Lower lobe of right lung (tissue), 2 donors: ENCODE results near the gene C17orf113. TPM values are rescaled to one million over a fixed set of nuclear protein-coding genes. Genes with fewer than 3 reads are reported as not detected.
"Not testable (repeated sequence)": the region's sequence is repeated elsewhere in the genome, so short reads cannot be mapped to it uniquely, and the experiment has no call there.

Experiments
- ATAC-seq, 2 donors: fragments of 200-7000 bp; cut with Tn5 transposase; one replicate each; pipeline ENCODE4 v1.9.1; 2020 to 2022; ENCODE audit warnings: mild to moderate bottlenecking in 2 of 2, moderate library complexity in 2 of 2
- DNase-seq: peaks from one replicate; pipeline ENCODE4 v3.0.0-alpha.2; 2020
- H3K27ac ChIP-seq: fragments of 200-600 bp; one replicate; pipeline ENCODE4 v1.8.0; 2022
- H3K27me3 ChIP-seq: fragments of 200-600 bp; one replicate; pipeline ENCODE4 v1.8.0; 2022; ENCODE audit warnings: low read depth
- H3K36me3 ChIP-seq: fragments of 200-600 bp; one replicate; pipeline ENCODE4 v1.8.0; 2022; ENCODE audit warnings: mild to moderate bottlenecking
- H3K4me1 ChIP-seq: fragments of 200-600 bp; one replicate; pipeline ENCODE4 v1.8.0; 2022
- H3K4me3 ChIP-seq: fragments of 200-600 bp; one replicate; pipeline ENCODE4 v1.8.0; 2022; ENCODE audit warnings: mild to moderate bottlenecking
- H3K9me3 ChIP-seq: fragments of 200-600 bp; one replicate; pipeline ENCODE4 v1.8.0; 2022
- intact Hi-C: fragments of 100-400 bp; cut with DNase I; formaldehyde crosslinking; loops from one replicate; pipeline ENCODE4 v1.11.0; 2022
- total RNA-seq: library from RNA; stranded (reverse); fragmentation: NEBNext Ultra II Directional; extraction: Animal tissue kit (Norgen Biotek cat#: 25700); gene quantifications from one replicate; pipeline ENCODE4 v1.2.1, GENCODE V29; 2021
- TF ChIP-seq, protein P1 (sequence below): fragments of 200-600 bp; IDR thresholded peaks from one replicate; pipeline ENCODE4 v1.8.0; 2022; ENCODE audit warnings: antibody characterized with exemption, mild to moderate bottlenecking
- donor health status: DM: no; HTN: yes; CAD: no; lungs with severe emphysema.

Gene C17orf113
- total RNA-seq, 1 donor from 2014 or later: 0.89 TPM

DNA sequence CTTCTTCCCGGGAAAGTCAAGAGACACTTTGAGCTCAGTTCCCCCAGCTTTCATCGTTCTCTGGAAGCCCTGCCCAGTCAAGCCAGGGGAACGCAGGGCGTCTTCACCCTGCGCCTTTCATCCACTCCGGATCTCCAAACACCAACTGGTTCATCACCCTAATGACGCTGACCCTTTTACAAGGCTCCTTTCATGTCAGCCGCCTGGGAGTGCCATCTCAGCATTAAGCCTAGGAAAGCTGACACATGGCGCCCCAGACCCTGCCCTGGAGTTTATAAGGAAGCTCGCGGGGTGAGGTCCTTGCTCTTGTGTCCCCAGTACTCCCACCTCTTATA, 32.6 kb downstream of the C17orf113 start:
- intact Hi-C loops: no loop called here
- H3K4me1 ChIP-seq: peaks cover 59% of the 10 kb centered on the region
- ATAC-seq (peak in 1 of 2 donors; percentile 1), DNase-seq (no peak)
- TF ChIP-seq, protein P1, sequence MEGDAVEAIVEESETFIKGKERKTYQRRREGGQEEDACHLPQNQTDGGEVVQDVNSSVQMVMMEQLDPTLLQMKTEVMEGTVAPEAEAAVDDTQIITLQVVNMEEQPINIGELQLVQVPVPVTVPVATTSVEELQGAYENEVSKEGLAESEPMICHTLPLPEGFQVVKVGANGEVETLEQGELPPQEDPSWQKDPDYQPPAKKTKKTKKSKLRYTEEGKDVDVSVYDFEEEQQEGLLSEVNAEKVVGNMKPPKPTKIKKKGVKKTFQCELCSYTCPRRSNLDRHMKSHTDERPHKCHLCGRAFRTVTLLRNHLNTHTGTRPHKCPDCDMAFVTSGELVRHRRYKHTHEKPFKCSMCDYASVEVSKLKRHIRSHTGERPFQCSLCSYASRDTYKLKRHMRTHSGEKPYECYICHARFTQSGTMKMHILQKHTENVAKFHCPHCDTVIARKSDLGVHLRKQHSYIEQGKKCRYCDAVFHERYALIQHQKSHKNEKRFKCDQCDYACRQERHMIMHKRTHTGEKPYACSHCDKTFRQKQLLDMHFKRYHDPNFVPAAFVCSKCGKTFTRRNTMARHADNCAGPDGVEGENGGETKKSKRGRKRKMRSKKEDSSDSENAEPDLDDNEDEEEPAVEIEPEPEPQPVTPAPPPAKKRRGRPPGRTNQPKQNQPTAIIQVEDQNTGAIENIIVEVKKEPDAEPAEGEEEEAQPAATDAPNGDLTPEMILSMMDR: no peak
- H3K27me3 ChIP-seq: no peaks in the 10 kb centered on the region
- peaks cover 14% of the 10 kb centered on the region for H3K36me3 ChIP-seq
- H3K27ac ChIP-seq: peak overlapping the region; percentile 89
- H3K9me3 ChIP-seq: no peaks in the 10 kb centered on the region
- peak overlapping the region; percentile 79 for H3K4me3 ChIP-seq

DNA sequence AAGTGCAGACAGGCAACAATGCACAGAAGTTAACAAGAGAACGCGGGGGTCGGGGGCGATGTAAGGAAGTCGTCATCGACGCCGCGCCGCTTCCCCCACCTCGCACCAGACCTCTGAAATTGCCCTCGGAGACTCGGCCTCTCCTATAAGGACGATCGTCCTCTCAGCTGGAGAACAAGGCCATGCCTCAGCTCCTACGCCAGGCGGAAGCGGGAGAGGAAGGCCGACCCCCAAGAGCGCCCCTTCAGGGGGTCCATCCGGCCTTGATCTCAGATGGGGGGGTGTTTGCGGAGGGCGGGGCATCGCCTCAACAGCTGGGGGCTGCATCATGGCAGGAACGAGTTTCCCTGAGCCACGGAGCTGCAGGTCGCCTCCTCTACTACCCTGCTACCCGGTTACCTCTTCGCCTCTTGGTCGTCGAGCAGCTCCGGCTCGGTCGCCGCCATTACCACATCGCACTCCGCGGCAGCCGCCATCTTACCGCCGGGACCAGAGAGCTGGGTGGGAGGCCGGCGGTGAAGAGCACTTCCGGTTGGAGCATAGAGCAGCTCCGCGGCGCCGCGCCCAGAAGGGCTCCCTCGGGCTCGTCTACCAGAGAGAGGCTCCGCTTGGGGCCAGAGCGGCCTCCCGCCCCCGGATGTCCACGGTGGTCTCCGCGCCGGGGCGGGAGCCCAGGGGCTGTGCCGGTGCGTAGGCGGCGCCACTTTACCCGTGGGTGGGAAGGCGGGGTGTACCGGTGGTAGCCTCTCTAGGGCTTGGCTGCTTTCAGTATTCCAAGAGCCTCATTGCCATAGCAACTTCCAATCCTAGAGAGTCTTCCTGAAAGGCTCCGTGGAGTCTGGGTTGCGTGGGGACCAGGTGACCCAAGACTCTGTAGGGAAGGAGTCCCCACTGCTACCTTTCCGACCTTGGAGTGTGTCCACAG, 33.2 kb downstream of the C17orf113 start, which contains the start of gene DNAJC7:
Gene DNAJC7 (minus strand): TSS at position 499 of the 925 bp plus-strand sequence. CDS start 23 bp downstream, at position 476.
- H3K9me3 ChIP-seq: no peaks in the 10 kb centered on the region
- H3K27me3 ChIP-seq: no peaks in the 10 kb centered on the region
- peaks cover 8% of the 10 kb centered on the region for H3K36me3 ChIP-seq
- intact Hi-C loops: no loop called here
- ATAC-seq: peak; percentile 96 to 97
- DNase-seq: peak; percentile 97
- TF ChIP-seq, protein P1: no peak
- peak within 1 kb of the TSS; percentile 79 for H3K4me3 ChIP-seq
- peak within 1 kb of the TSS; percentile 89 for H3K27ac ChIP-seq
- peaks cover 61% of the 10 kb centered on the region for H3K4me1 ChIP-seq

- H3K36me3 ChIP-seq: no peaks in the 10 kb centered on the region
- no peak for DNase-seq
- peaks cover 63% of the 10 kb centered on the region for H3K4me1 ChIP-seq
- peak in 1 of 2 donors; percentile 4 for ATAC-seq
- intact Hi-C loops: no loop called here
- peak overlapping the region; percentile 79 for H3K4me3 ChIP-seq
- no peaks in the 10 kb centered on the region for H3K9me3 ChIP-seq
- TF ChIP-seq, protein P1: no peak
- H3K27me3 ChIP-seq: no peaks in the 10 kb centered on the region
- H3K27ac ChIP-seq: peak overlapping the region; percentile 89
Measured at GRCh38 chr17:42016411-42016831, 34.0 kb downstream of the C17orf113 start.

GRCh38 chr17:42013740-42014139, 36.7 kb downstream of the C17orf113 start:
- H3K27ac ChIP-seq, H3K9me3 ChIP-seq, intact Hi-C loops, ATAC-seq, H3K27me3 ChIP-seq, DNase-seq, H3K4me3 ChIP-seq, H3K36me3 ChIP-seq: not testable (repeated sequence)
- H3K4me1 ChIP-seq: peaks cover 77% of the 10 kb centered on the region

- ATAC-seq, H3K9me3 ChIP-seq, intact Hi-C loops, DNase-seq, H3K27me3 ChIP-seq, H3K4me3 ChIP-seq, H3K27ac ChIP-seq, H3K36me3 ChIP-seq: not testable (repeated sequence)
- peaks cover 70% of the 10 kb centered on the region for H3K4me1 ChIP-seq
Measured at GRCh38 chr17:42012363-42012762, 38.0 kb downstream of the C17orf113 start.

DNA sequence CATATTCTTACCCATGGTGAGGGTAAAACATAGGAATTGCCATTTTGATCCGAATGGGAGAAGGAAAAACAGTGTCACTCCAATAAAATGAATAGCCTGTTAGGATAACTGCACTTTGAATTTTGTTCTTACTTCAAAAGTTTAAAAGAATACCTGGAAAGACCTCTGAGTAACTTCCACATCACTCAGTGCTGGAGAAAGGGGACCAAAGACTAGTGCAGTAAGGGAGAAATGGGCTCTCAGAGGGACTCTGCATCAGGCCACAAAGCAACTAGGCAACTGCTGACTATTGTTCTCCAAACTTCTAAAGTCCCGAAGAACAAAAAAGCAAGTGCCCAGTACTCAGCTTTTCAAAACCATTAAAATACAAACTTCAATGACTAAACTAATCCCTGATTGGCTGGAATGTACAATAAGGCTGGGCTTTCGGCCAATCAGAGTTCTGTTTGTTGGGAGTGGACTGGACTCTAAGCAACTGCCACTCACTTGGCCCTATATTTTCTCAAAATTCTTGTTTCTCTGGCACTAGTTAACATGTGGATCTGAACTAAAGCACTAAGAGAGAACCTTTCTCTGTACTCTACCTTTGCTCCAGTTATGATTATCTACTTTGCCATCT, 39.4 kb downstream of the C17orf113 start:
- Histone ChIP-seq H3K27ac (no peak overlapping the region), H3K9me3 (no peaks in the 10 kb centered on the region), H3K27me3 (no peaks in the 10 kb centered on the region), H3K4me3 (no peak overlapping the region), H3K36me3 (no peaks in the 10 kb centered on the region), H3K4me1 (peaks cover 66% of the 10 kb centered on the region)
- ATAC-seq (no peak), DNase-seq (no peak)
- TF ChIP-seq, protein P1: no peak
- intact Hi-C loops: no loop called here

- H3K9me3 ChIP-seq, H3K36me3 ChIP-seq, intact Hi-C loops, H3K27me3 ChIP-seq, H3K4me3 ChIP-seq: not testable (repeated sequence)
- peak overlapping the region; percentile 28 for H3K27ac ChIP-seq
- H3K4me1 ChIP-seq: peaks cover 59% of the 10 kb centered on the region
- ATAC-seq: peak; percentile 55 to 69
- peak; percentile 54 for DNase-seq
Measured at GRCh38 chr17:42010266-42010680, 40.1 kb downstream of the C17orf113 start.
